ENCODE results near the gene NDUFA8.
"Not testable (repeated sequence)": the region's sequence is repeated elsewhere in the genome, so short reads cannot be mapped to it uniquely, and the experiment has no call there.

Gene NDUFA8

GRCh38 chr9:122120316-122121071 is 39.1 kb downstream of the NDUFA8 start:
- DNase-seq = no peak

GRCh38 chr9:122119721-122120120 is 39.9 kb downstream of the NDUFA8 start:
- no peak for DNase-seq

GRCh38 chr9:122119166-122119521 is 40.4 kb downstream of the NDUFA8 start:
- no peak for DNase-seq

GRCh38 chr9:122118343-122119165 is 41.0 kb downstream of the NDUFA8 start:
- DNase-seq = no peak

- not testable (repeated sequence) for DNase-seq
Observed at GRCh38 chr9:122117241-122117640, 42.3 kb downstream of the NDUFA8 start.

- DNase-seq = no peak
Observed at GRCh38 chr9:122116448-122117173, 43.0 kb downstream of the NDUFA8 start.

- no peak for DNase-seq
Observed at GRCh38 chr9:122116040-122116439, 43.5 kb downstream of the NDUFA8 start.

- DNase-seq = no peak
Observed at GRCh38 chr9:122115176-122116035, 44.2 kb downstream of the NDUFA8 start.

GRCh38 chr9:122113574-122113973 is 46.0 kb downstream of the NDUFA8 start:
- no peak for DNase-seq

GRCh38 chr9:122112238-122112637 is 47.3 kb downstream of the NDUFA8 start:
- DNase-seq = no peak

GRCh38 chr9:122111413-122112085 is 48.0 kb downstream of the NDUFA8 start:
- no peak for DNase-seq

- DNase-seq = no peak
Observed at GRCh38 chr9:122110100-122110833, 49.3 kb downstream of the NDUFA8 start.

GRCh38 chr9:122109035-122109813 is 50.4 kb downstream of the NDUFA8 start:
- DNase-seq = no peak

GRCh38 chr9:122107291-122107805 is 52.2 kb downstream of the NDUFA8 start:
- DNase-seq = no peak

- DNase-seq = no peak
Observed at GRCh38 chr9:122106576-122106975, 53.0 kb downstream of the NDUFA8 start.

- no peak for DNase-seq
Observed at GRCh38 chr9:122103985-122104384, 55.6 kb downstream of the NDUFA8 start.

GRCh38 chr9:122102156-122102555 is 57.4 kb downstream of the NDUFA8 start:
- DNase-seq = no peak

- DNase-seq = no peak
Observed at GRCh38 chr9:122100756-122101155, 58.8 kb downstream of the NDUFA8 start.

GRCh38 chr9:122099271-122099869 is 60.2 kb downstream of the NDUFA8 start:
- DNase-seq = peak; percentile 77
